ENCODE data around the gene FOXD1. TPM values are rescaled to one million over a fixed set of nuclear protein-coding genes. Genes with fewer than 3 reads are reported as not detected.

Gene FOXD1
- total and polyA plus RNA-seq, 9 of the 15 experiments (the other 6 are each of a cell fraction or from before 2014, with no cell fraction given), result 0.03 to 0.40 (median 0.10) TPM; not detected in 4

GRCh38 chr5:73435759-73436534 lies 12.6 kb downstream of the FOXD1 start:
- DNase-seq (ENCODE audit: extremely low read depth in 1 of 4, low spot score in 3 of 4), result no peak
- POLR2A ChIA-PET, result interaction anchor here (0.6 kb wide), 1 partner anchor 73 kb away, joined by 3 read pairs; no protein-coding TSS in a partner anchor
- no TSS peak for BruUV-seq (replicated peaks)
- Histone ChIP-seq H3K4me1 (replicated peaks in 1 of 2; ENCODE audit: control insufficient read depth in 2 of 2, insufficient read depth in 2 of 2, low read length in 2 of 2) (peaks cover 0 to 14% of the 10 kb centered on the region in 2 experiments; a peak in 2 of 5 replicates), H3K36me3 (ENCODE audit: control insufficient read depth, insufficient read depth, low read length) (no peaks in the 10 kb centered on the region), H3K9ac (ENCODE audit: insufficient read depth in 1 of 2, low read depth in 2 of 2, low read length in 2 of 2) (no peak overlapping the region), H4K20me1 (replicated peaks; ENCODE audit: control insufficient read depth, insufficient read depth, low read length) (no peaks in the 10 kb centered on the region; the same call in 1 of the 2 replicates), H2AFZ (ENCODE audit: low read depth, low read length) (no peak overlapping the region), H3K4me3 (no peak overlapping the region), H3K27ac (ENCODE audit: extremely low read depth, low read depth, low read length) (no peak overlapping the region), H3K9me1 (ENCODE audit: control insufficient read depth, insufficient read depth, low read length) (no peaks in the 10 kb centered on the region), H3K79me2 (ENCODE audit: control insufficient read depth, insufficient read depth, low read length) (no peaks in the 10 kb centered on the region), H3K27me3 (ENCODE audit: control insufficient read depth in 2 of 2, insufficient read depth in 2 of 2, low read length in 2 of 2) (peaks cover 33 to 34% of the 10 kb centered on the region in 2 experiments; a peak in 4 of 5 replicates), H3K9me3 (replicated peaks; ENCODE audit: control insufficient read depth, insufficient read depth, low read depth, low read length) (no peaks in the 10 kb centered on the region; the same call in 1 of the 2 replicates), H3K4me2 (ENCODE audit: insufficient read depth, low read length) (no peak overlapping the region)
- ATAC-seq, result no peak
- WGBS (ENCODE audit: insufficient coverage, low coverage, missing lambda C conversion rate), result 33% methylated on average over 16 of the region's 35 CpGs
- CTCF ChIA-PET (ENCODE audit: low intra/inter-chr PET ratio), result no interaction called here
- TF ChIP-seq NFE2 (IDR thresholded peaks at IDR 0.05; ENCODE audit: low read depth) (no peak), TRIM28 (IDR thresholded peaks at IDR 0.05) (no peak), CBFA2T2 (conservative IDR thresholded peaks at IDR 0.05) (no peak), NR0B1 (IDR thresholded peaks at IDR 0.05; ENCODE audit: partially characterized antibody) (no peak), ZNF263 (CRISPR knock-in tag; IDR thresholded peaks at IDR 0.05; ENCODE audit: borderline replicate concordance) (no peak), ZBTB40 (IDR thresholded peaks at IDR 0.05) (no peak), ZBTB40 (CRISPR knock-in tag; IDR thresholded peaks at IDR 0.05) (no peak)
- intact Hi-C loops (cut with micrococcal nuclease), result loop anchor here (5.0 kb wide), 1 partner anchor 219 kb away; no protein-coding TSS in a partner anchor
- in situ Hi-C loops (cut with MboI), result no loop called here
- FAIRE-seq, result no peak

Measured in K562 (cell line).